Panc1 (cell line): ENCODE data around the gene IL1R2. TPM values are rescaled to one million over a fixed set of nuclear protein-coding genes. Genes with fewer than 3 reads are reported as not detected.

Experiments
- ATAC-seq: fragments of 200-7000 bp; cut with Tn5 transposase; 2 replicates; pipeline ENCODE4 v1.9.1; 2020; ENCODE audit warnings: mild to moderate bottlenecking, moderate library complexity
- BruUV-seq: library from RNA; stranded (reverse); fragments of 400-500 nt; replicated peaks from 2 replicates; lab custom pipeline; 2021; lab: Mats Ljungman, UMichigan
- CTCF ChIA-PET: fragments of 300-600 bp; sonication (Branson Sonifier 250); formaldehyde crosslinking; loops from one replicate; lab custom pipeline; 2022; ENCODE audit warnings: antibody characterized with exemption; lab: Charles Lee
- POLR2A ChIA-PET: fragments of 300-600 bp; sonication (Branson Sonifier 250); formaldehyde crosslinking; loops from one replicate; lab custom pipeline; 2022; ENCODE audit warnings: antibody characterized with exemption; lab: Charles Lee
- DNase-seq: peaks from one replicate; pipeline ENCODE4 v3.0.0-alpha.2; 2010; ENCODE audit warnings: low read depth, low spot score
- H3K27ac ChIP-seq: 2 replicates; pipeline ENCODE4 v1.5.1; 2011; ENCODE audit warnings: mild to moderate bottlenecking, low read length, inconsistent platforms
- H3K27me3 ChIP-seq: fragments of 200-500 bp; sonication (Bioruptor generic); 2 replicates; pipeline ENCODE4 v1.6.0; 2014; ENCODE audit warnings: low read length, inconsistent platforms; ENCODE audit not compliant: control insufficient read depth, insufficient read depth
- H3K36me3 ChIP-seq: fragments of 200-500 bp; sonication (Bioruptor generic); 2 replicates; pipeline ENCODE4 v1.5.1; 2014; ENCODE audit warnings: inconsistent platforms, mild to moderate bottlenecking, low read length, moderate library complexity; ENCODE audit not compliant: control insufficient read depth, insufficient read depth
- H3K4me1 ChIP-seq: 2 replicates; pipeline ENCODE4 v1.5.1; 2011; ENCODE audit warnings: inconsistent platforms, mild to moderate bottlenecking, low read length, moderate library complexity; ENCODE audit not compliant: control insufficient read depth, insufficient read depth
- H3K4me3 ChIP-seq, 2 experiments: 2 replicates each; pipeline ENCODE4 v1.5.1; 2011 to 2012; ENCODE audit warnings: low read depth in 2 of 2, low read length in 2 of 2, mild to moderate bottlenecking in 2 of 2, inconsistent platforms in 1 of 2, moderate library complexity in 1 of 2
- H3K9me3 ChIP-seq: fragments of 200-500 bp; sonication (Bioruptor generic); 2 replicates; pipeline ENCODE4 v1.5.1; 2014; ENCODE audit warnings: low read depth, mild to moderate bottlenecking, inconsistent platforms, low read length, moderate library complexity; ENCODE audit not compliant: control insufficient read depth, insufficient read depth
- POLR2AphosphoS5 ChIP-seq: IDR thresholded peaks from 2 replicates; pipeline ENCODE4 v1.6.1; 2012; ENCODE audit warnings: mild to moderate bottlenecking, low read depth, low read length, moderate library complexity
- SIN3A ChIP-seq: IDR thresholded peaks from 2 replicates; pipeline ENCODE4 v1.6.1; 2012; ENCODE audit warnings: low read depth, mild to moderate bottlenecking, low read length, moderate library complexity, borderline replicate concordance; ENCODE audit not compliant: insufficient read depth
- TCF7L2 ChIP-seq: IDR thresholded peaks from 2 replicates; pipeline ENCODE4 v1.6.1; 2011; ENCODE audit warnings: mild to moderate bottlenecking, low read depth, low read length, inconsistent platforms
- in situ Hi-C: cut with HindIII; loops from 2 replicates; pipeline ENCODE4 v1.10.0; 2016; ENCODE audit warnings: low sequenced_read_pairs, low pct_unique_long_range_greater_than_20kb
- intact Hi-C: fragments of 100-400 bp; cut with micrococcal nuclease; formaldehyde crosslinking; loops from one replicate; pipeline ENCODE4 v1.10.0; 2022; ENCODE audit not compliant: unreplicated experiment
- total RNA-seq: library from RNA; stranded (reverse); gene quantifications from one replicate; pipeline ENCODE4 v1.2.1, GENCODE V29; 2021; ENCODE audit not compliant: unreplicated experiment
- TF ChIP-seq, protein P1 (sequence below), 2 experiments: IDR thresholded peaks; 2 replicates each; pipeline ENCODE4 v1.6.1; 2011 to 2012; ENCODE audit warnings: low read depth in 2 of 2, control low read depth in 1 of 2, low read length in 1 of 2, mild to moderate bottlenecking in 1 of 2, moderate library complexity in 1 of 2; ENCODE audit not compliant: insufficient read depth in 1 of 2
- TF ChIP-seq, protein P2 (sequence below): fragments of 450-650 bp; IDR thresholded peaks from 2 replicates; pipeline ENCODE4 v1.5.1; 2017; ENCODE audit warnings: mild to moderate bottlenecking

IL1R2 gene
- total RNA-seq, 1 experiment from 2014 or later, result 0.15 TPM

DNA sequence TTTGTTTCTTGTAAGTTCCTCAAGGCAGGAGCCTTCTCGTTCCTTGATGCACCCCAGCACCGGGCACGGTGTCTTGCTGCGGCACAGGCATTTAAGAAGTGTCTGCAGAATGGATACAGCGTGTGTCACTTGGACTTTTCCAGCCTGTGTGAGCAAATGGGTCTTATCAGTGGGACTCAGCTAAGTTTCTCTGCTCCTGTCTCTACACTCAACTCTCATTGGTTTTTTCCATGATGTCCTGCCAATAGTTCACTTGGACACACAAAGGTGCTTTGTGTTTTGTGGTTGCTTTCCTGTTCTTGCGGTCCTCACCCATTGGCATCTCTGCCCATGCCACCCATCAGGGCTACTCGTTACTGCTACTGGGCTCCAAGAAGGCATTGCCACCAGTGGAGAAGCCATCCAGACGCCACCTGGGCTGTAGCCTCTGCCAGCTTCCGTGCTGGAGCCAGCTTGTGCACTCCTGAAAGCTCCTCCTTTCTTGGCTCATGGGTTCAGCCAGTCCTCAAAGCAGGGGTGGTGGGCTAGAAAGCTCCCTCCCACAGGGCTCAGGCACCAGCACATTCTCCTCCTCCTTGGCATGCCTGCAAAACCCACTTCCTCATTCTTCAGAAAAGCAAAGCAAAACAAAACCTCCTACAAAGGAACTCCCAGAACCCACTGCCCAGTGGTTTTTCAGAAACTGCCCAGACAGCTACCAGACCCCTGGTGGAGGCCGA, 41.4 kb downstream of the IL1R2 start:
- ChIA-PET POLR2A (no interaction called here), CTCF (no interaction called here)
- no peak for TF ChIP-seq POLR2AphosphoS5
- TF ChIP-seq, protein P1, sequence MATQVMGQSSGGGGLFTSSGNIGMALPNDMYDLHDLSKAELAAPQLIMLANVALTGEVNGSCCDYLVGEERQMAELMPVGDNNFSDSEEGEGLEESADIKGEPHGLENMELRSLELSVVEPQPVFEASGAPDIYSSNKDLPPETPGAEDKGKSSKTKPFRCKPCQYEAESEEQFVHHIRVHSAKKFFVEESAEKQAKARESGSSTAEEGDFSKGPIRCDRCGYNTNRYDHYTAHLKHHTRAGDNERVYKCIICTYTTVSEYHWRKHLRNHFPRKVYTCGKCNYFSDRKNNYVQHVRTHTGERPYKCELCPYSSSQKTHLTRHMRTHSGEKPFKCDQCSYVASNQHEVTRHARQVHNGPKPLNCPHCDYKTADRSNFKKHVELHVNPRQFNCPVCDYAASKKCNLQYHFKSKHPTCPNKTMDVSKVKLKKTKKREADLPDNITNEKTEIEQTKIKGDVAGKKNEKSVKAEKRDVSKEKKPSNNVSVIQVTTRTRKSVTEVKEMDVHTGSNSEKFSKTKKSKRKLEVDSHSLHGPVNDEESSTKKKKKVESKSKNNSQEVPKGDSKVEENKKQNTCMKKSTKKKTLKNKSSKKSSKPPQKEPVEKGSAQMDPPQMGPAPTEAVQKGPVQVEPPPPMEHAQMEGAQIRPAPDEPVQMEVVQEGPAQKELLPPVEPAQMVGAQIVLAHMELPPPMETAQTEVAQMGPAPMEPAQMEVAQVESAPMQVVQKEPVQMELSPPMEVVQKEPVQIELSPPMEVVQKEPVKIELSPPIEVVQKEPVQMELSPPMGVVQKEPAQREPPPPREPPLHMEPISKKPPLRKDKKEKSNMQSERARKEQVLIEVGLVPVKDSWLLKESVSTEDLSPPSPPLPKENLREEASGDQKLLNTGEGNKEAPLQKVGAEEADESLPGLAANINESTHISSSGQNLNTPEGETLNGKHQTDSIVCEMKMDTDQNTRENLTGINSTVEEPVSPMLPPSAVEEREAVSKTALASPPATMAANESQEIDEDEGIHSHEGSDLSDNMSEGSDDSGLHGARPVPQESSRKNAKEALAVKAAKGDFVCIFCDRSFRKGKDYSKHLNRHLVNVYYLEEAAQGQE (IDR thresholded peaks at IDR 0.05; ENCODE audit: insufficient read depth in 1 of 2, low read depth in 2 of 2, low read length in 1 of 2), result no peak
- no peak for TF ChIP-seq TCF7L2
- TF ChIP-seq, protein P2, sequence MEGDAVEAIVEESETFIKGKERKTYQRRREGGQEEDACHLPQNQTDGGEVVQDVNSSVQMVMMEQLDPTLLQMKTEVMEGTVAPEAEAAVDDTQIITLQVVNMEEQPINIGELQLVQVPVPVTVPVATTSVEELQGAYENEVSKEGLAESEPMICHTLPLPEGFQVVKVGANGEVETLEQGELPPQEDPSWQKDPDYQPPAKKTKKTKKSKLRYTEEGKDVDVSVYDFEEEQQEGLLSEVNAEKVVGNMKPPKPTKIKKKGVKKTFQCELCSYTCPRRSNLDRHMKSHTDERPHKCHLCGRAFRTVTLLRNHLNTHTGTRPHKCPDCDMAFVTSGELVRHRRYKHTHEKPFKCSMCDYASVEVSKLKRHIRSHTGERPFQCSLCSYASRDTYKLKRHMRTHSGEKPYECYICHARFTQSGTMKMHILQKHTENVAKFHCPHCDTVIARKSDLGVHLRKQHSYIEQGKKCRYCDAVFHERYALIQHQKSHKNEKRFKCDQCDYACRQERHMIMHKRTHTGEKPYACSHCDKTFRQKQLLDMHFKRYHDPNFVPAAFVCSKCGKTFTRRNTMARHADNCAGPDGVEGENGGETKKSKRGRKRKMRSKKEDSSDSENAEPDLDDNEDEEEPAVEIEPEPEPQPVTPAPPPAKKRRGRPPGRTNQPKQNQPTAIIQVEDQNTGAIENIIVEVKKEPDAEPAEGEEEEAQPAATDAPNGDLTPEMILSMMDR, result no peak
- no peak for TF ChIP-seq SIN3A
- ATAC-seq (no peak), DNase-seq (no peak)
- no peaks in the 10 kb centered on the region for H3K9me3 ChIP-seq
- H3K27ac ChIP-seq, result no peak overlapping the region
- no peaks in the 10 kb centered on the region for H3K4me1 ChIP-seq
- no TSS peak for BruUV-seq
- intact Hi-C loops (no loop called here), in situ Hi-C loops (no loop called here)
- H3K27me3 ChIP-seq, result no peaks in the 10 kb centered on the region
- H3K4me3 ChIP-seq, result no peak overlapping the region
- H3K36me3 ChIP-seq, result no peaks in the 10 kb centered on the region

DNA sequence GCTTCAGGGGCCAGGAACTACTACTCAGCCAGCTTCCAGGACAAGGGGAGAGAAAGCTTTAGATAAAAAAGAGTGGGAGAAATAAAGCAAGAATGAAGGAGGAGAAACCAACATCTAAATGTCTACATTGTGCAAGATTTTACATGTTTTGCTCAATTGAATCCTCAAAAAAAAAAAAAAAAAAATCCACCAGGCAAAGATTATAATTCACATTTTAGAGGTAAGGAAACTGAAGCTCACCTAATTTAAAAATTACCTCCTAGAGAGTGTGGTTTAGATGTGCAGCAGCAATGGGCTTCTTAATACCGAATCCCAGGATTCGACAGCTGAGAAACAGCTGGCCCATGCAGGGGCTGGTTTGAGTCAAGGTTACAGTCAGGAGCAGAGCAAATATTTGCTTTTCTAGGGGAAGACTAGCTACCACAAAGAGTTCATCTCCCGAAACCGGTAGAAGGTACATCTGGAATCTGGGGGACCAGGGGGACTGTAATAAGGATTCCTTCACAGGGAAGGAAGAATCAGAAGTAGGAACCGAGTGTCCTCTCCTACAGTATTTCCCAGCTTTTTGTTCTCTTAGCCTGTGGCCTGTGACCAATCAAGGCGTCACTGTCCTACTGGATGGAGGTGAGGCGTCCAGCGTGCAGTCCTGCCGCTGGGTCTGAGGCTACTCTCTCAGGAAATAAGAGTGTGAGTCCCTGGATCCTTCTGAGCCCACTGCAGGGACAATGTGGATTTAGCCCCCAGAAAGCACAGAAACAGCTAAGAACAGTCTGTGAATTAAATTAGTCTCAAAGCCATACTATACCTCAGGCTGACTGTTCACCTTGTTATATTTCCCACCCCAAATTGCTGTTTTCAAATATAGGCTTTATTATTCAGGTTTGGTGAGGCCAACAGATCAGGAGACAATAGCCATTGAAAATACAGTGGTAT, 42.3 kb downstream of the IL1R2 start:
- H3K36me3 ChIP-seq, result no peaks in the 10 kb centered on the region
- no peak overlapping the region for H3K27ac ChIP-seq
- ChIA-PET POLR2A (no interaction called here), CTCF (no interaction called here)
- no peak overlapping the region for H3K4me3 ChIP-seq
- TF ChIP-seq, protein P1 (IDR thresholded peaks at IDR 0.05; ENCODE audit: insufficient read depth in 1 of 2, low read depth in 2 of 2, low read length in 1 of 2), result no peak
- no peak for TF ChIP-seq TCF7L2
- no peak for TF ChIP-seq POLR2AphosphoS5
- TF ChIP-seq SIN3A, result no peak
- TF ChIP-seq, protein P2, result no peak
- intact Hi-C loops, result no loop called here
- in situ Hi-C loops, result no loop called here
- no peaks in the 10 kb centered on the region for H3K9me3 ChIP-seq
- DNase-seq (no peak), ATAC-seq (no peak)
- no TSS peak for BruUV-seq
- no peaks in the 10 kb centered on the region for H3K27me3 ChIP-seq
- no peaks in the 10 kb centered on the region for H3K4me1 ChIP-seq
